Stimulated activated CD4-positive, alpha-beta T cell treated with anti-CD3 and anti-CD28 coated beads, Interleukin-12 subunit alpha, Interleukin-12 subunit beta, amount 100 ng/mL, for 48 hours (primary cell): ENCODE results near the gene SUPT5H.
"Not testable (repeated sequence)": the region's sequence is repeated elsewhere in the genome, so short reads cannot be mapped to it uniquely, and the experiment has no call there.

Source experiments
- DNase-seq, 3 donors: peaks; one replicate each; pipeline ENCODE4 v3.0.0-alpha.2; 2020; ENCODE audit warnings: low read depth in 2 of 3, low spot score in 1 of 3

The SUPT5H gene

GRCh38 chr19:39425744-39426143 lies 19.6 kb upstream of the SUPT5H start:
- no peak for DNase-seq

DNA sequence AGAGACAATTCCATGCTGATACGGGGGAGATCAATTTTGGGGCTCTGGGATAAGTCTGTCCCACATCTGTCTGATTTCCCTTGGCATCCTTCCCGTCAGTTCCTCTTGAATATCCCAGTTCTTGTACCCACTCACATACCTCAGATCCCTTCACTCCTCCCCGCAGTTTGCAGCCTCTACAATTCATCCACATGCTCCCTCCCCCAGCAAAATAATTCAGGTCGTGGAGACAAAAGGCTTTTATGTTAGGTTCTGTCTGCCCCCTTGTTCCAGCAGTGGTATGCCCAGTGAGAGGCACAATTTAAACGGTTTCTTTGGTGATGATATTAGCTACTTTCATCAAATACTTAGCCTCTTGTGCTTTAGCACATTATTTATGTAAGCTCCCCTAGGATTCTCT lies 19.2 kb upstream of the SUPT5H start:
- no peak for DNase-seq

DNA sequence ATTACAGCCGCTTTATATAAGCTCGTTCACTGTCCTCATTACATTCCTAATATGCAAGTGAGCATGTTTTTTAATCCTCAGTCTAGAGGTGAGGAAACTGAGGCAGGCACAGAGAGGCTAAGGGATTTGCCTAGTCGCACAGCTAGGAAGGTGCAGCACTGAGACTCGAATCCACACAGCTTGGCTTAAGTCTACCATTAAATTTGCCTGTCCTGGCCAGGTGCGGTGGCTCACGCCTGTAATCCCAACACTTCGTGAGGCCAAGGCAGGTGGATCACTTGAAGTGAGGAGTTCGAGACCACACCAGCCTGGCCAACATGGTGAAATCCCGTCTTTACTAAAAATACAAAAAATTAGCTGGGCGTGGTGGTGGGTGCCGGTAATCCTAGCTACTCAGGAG lies 17.7 kb upstream of the SUPT5H start:
- no peak for DNase-seq

DNA sequence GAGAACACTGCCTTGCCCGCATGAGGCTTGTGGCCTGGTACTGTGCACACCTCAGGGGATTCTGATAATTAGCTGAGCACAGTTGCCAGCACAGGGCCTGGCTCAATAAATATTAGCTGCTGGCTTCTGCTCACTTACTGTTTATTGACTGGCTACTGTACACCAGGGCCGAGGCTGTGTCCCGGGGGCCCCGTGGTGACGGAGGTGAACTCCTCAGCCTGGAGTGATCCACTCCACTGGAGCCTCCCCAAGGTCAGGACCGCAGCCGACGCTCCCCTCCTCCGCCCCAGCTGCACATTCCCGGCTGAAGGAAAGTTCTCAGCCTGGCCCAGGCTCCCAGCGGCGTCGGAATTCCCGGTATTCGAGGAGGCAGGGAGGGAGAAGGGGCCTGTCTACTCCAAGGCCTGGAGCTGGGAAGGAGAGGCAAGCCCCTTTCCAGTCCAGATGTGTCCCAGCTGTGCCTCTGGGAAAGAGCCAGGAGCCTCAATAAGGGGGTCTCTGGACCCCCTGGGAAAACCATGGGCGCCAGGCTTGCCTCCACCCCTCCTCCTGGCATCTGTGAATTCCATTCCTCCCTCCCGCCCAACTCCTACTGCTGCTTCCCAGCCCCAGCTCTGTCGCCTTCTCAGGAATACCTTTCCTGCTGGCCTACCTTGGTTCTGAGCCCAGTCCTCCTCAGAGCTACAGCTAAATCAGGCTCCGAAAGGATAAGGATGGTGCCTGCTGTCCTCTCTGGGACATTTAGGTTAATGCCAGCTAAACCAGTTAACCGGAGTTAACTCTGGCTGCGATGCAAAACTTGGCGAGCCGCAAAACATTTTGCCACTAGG lies 16.9 kb upstream of the SUPT5H start:
- no peak for DNase-seq

GRCh38 chr19:39430675-39431593 lies 14.4 kb upstream of the SUPT5H start:
- DNase-seq = peak in 2 of 3 donors; percentile 67 to 70

DNA sequence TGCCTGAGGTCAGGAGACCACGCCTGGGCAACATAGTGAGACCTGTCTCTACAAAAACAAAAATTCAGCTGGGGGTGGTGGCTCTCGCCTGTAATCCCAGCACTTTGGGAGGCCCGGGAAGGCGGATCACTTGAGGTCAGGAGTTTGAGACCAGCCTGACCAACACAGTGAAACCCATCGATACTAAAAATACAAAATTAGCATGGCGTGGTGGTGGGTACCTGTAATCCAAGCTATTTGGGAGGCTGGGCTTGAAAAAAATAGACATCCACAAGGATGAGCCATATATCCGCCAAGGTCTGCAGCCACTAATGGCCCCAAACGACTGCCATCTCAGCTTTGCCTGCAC lies 12.7 kb upstream of the SUPT5H start:
- no peak for DNase-seq

DNA sequence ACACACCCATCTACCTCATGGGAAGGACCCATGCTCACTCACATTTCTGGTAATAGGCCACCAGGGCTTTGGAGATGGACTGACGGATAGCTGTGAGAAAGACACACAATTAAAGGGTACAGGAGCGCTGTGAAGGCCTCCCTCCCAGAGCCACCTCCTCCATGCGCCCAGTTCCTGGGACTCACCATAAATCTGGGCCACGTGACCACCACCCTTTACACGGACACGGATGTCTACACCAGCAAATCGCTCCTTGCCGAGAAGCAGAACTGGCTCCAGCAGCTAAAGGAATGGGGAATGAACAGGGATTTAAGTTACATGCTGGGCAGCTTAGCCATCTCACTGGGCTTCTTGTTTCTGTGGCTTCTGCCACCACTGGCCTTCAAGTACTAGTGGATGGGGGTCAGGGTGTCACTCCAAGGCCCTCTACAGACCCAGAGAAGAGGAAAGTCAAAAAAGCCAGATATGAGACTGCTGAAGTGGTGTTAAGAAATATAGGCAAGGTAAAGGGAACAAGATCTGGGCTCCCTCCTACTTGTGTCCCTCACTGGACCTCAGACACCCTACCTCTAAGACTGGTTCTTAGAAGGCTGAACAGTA lies 11.8 kb upstream of the SUPT5H start:
- no peak for DNase-seq

DNA sequence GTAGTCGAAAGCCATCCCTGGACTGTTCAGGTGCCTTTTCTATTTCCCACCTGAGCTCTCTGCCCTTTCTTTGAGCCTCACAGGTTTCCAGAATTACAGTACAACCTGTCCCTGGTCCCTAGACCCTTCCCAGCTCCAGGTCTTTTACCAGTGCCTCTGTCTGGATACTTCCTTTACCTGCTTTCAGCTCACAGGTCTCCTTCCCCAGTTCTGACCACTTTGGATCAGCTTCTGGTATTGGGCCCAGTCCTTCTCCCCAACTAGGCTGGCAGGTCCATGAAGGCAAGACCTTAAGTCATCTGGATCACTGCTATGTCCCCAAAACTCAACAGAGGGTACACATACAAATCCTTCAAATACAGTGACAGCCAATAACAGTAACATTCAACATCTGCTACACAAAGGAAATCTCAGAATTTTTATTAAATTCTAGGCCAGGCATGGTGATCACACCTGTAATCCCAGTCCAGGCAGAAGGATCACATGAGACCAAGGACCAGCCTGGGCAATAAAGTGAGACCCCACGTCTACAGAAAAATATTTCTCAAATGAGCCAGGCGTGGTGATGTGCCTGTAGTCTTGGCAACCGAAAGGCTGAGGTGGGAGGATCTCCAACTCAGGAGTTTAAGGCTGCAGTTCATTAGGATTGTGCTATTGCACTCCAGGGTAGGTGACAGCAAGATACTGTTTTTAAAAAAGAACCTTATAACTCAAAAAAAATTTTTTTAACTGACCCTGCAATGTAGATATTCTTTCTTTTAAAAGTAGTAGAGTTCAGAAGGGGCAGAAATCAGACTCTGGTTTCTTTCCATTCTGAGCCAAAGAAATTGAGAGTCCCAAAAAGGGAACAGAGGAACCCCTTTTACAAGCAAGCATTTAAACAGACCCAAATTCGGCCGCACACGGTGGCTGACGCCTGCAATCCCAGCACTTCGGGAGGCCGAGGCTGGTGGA lies 11.0 kb upstream of the SUPT5H start:
- DNase-seq = no peak

GRCh38 chr19:39435499-39436349 lies 9.7 kb upstream of the SUPT5H start, which contains the start of gene RPS16:
Gene RPS16, minus strand, starts transcription at chr19:39435949. Its CDS starts 54 bp downstream, at chr19:39435895.
- peak; percentile 99 for DNase-seq

DNA sequence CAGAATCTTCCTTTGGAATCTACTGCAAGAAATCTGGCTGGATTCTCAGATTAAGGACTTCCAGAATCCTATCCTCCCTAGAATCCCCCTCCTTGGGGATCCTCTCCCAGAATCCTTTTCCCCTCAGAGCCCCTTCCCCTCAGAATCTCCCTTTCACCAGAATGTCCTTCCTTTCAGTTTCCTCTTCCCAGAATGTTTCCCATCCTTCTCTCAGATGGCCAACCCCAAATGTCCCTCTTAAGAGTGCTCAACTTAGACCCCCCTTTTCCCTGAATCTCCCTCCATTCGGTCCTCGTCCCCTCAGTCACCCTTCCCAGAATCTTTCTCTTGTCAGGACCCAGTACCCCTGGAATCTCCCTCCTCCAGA lies 9.0 kb upstream of the SUPT5H start:
- no peak for DNase-seq

DNA sequence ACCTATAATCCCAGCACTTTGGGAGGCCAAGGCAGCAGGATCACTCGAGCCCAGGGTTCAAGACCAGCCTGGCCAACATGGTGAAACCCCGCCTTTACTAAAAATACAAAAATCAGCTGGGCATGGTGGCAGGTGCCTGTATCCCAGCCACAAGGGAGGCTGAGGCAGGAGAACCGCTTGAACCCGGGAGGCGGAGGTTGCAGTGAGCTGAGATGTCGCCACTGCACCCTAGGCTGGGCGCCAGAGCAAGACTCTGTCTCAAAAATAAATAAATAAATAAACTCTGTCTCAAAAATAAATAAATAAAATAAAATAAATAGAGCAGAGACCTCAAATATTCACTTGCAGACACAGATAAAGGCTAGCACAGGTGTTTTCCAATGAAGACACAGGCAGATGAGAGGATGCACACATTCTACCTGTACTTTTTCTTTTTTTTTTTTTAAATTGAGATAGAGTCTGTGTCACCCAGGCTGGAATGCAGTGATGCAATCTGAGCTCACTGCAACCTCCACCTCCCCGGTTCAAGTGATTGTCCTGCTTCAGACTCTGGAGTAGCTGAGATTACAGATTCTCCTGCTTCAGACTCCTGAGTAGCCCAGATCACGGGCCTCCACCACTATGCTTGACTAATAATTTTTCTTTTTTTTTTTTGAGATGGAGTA lies 7.0 kb upstream of the SUPT5H start:
- no peak for DNase-seq

- DNase-seq = no peak
Observed at GRCh38 chr19:39444598-39445195, 685 bp upstream of the SUPT5H start.

DNA sequence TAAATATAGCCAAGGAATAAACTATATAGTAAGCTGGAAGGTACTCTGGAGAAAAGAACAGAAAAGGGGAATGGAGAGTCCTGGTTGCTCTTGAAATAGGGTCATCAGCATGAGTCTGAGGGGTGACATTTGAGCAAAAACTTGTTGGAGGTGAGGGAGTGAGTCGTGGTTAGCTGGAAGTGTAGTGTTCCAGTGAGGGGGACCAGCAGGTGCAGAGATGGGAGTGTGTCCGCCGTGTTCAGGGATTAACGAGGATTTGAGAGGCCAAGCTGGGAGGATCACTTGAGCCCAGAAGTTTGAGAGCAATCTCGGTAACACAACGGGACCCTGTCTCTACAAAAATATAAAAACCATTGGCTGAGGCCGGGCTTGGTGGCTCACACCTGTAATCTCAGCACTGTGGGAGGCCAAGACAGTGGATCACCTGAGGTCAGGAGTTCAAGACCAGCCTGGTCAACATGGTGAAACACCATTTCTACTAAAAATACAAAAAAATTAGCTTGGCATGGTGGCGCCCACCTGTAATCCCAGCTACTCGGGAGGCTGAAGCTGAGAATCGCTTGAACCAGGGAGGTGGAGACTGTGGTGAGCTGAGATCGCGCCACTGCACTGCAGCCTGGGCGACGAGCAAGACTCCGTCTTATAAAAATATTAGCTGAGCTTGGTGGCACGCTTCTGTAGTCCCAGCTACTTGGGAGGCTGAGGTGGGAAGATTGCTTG lies 1.1 kb downstream of the SUPT5H start:
- DNase-seq = no peak

DNA sequence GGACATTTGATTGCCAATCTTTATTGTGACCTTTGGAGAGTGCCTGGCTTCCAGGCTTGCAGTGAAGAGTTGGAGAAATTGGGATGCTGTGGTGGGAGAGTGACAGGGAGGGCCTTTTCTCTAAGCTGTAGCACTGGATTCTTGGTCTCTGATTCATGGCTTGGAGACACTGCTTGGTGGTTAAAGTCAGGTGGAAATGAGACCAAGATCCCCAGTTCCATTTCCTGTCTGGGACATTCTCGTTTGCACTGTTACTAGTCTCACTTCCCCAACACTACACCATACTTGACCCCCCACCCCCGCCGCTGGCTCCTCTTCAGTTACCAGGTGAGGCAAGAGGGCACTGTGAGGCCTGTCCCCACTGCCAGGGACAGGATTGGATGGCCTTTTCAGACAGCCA lies 2.9 kb downstream of the SUPT5H start:
- no peak for DNase-seq

DNA sequence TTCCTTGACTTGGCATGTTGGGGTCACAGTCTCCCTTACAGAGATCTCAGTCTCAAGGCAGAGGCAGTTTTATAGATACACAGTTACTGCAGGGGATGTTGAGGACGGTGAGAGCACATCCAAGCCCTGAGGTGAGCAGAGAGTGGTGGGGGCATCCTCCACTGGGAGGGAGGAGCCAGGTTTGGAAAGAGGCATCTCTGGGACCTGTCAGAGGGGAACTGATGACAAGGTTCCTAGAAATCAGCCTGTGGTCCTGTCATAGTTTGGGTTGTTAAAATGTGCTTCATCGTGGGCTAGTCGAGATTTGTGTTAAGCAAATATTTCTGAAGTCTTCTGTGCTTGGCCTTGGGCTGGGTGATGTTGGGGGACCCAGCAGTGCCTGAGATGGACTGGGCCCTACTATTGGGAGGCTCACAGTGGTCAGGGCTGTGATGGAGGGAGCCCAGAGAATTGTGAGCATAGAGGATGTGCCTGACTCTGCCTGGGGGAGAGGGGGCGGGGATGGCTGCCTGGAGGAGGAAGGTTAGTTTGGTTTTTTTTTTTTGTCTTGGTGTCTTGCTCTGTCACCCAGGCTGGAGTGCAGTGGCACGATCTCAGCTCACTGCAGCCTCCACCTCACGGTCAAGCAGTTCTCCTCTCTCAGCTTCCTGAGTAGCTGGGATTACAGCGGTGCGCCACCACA lies 3.9 kb downstream of the SUPT5H start:
- no peak for DNase-seq

DNA sequence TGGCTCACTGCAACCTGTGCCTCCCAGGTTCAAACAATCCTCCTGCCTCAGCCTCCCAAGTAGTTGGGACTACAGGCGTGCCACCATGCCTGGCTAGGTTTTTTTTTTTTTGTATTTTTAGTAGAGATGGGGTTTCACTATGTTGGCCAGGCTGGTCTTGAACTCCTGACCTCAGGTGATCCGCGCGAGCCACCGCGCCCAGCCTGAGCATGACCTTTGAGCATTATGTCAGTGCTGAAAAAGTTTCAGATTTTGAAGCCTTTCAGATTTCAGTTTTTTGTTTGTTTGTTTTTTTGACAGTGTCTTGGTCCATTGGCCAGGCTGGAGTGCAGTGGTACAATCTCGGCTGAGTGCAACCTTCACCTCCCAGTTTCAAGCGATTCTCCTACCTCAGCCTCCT lies 5.9 kb downstream of the SUPT5H start:
- DNase-seq = not testable (repeated sequence)

- no peak for DNase-seq
Observed at GRCh38 chr19:39463403-39463802, 18.0 kb downstream of the SUPT5H start.
